Colonic mucosa (tissue), 4 donors: Measurements from ENCODE around the gene SMARCA4. TPM values are rescaled to one million over a fixed set of nuclear protein-coding genes. Genes with fewer than 3 reads are reported as not detected.

Source experiments
- DNase-seq: peaks from one replicate; pipeline ENCODE4 v3.0.0-alpha.2; 2020
- H3K27ac ChIP-seq: fragments of 200-600 bp; one replicate; pipeline ENCODE4 v1.8.0; 2021
- H3K27me3 ChIP-seq: fragments of 200-600 bp; one replicate; pipeline ENCODE4 v1.8.0; 2021
- H3K36me3 ChIP-seq: fragments of 200-600 bp; one replicate; pipeline ENCODE4 v1.8.0; 2021
- H3K4me1 ChIP-seq: fragments of 200-600 bp; one replicate; pipeline ENCODE4 v1.8.0; 2021; ENCODE audit warnings: mild to moderate bottlenecking
- H3K4me3 ChIP-seq: fragments of 200-600 bp; one replicate; pipeline ENCODE4 v1.8.0; 2021
- H3K9ac ChIP-seq, 2 donors: one replicate each; pipeline ENCODE4 v1.7.0; 2013; ENCODE audit warnings: control low read depth in 2 of 2, low read depth in 2 of 2, low read length in 2 of 2
- H3K9me3 ChIP-seq: fragments of 200-600 bp; one replicate; pipeline ENCODE4 v1.8.0; 2021
- intact Hi-C: fragments of 100-400 bp; cut with DNase I; formaldehyde crosslinking; loops from one replicate; pipeline ENCODE4 v1.14.1; 2022
- total RNA-seq, 2 donors: library from RNA; stranded (reverse); fragmentation: NEBNext Ultra II Directional in 1 of 2; extraction: Animal tissue kit (Norgen Biotek cat#: 25700) in 1 of 2; gene quantifications; one replicate each; pipeline ENCODE4 v1.2.1, GENCODE V29; 2021
- TF ChIP-seq, protein P1 (sequence below): fragments of 200-600 bp; IDR thresholded peaks from one replicate; pipeline ENCODE4 v1.8.0; 2022; ENCODE audit warnings: antibody characterized with exemption, mild to moderate bottlenecking
- donor health status: healthy.
- donor health status: DM: no; HTN: no; CAD: no.
- donor health status: DM: no; HTN: no; CAD: no.

Gene SMARCA4
- 100 to 1,000 TPM in 1 of 2 donors, 10 to 100 TPM in 1; 73.8 to 141 TPM for total RNA-seq

DNA sequence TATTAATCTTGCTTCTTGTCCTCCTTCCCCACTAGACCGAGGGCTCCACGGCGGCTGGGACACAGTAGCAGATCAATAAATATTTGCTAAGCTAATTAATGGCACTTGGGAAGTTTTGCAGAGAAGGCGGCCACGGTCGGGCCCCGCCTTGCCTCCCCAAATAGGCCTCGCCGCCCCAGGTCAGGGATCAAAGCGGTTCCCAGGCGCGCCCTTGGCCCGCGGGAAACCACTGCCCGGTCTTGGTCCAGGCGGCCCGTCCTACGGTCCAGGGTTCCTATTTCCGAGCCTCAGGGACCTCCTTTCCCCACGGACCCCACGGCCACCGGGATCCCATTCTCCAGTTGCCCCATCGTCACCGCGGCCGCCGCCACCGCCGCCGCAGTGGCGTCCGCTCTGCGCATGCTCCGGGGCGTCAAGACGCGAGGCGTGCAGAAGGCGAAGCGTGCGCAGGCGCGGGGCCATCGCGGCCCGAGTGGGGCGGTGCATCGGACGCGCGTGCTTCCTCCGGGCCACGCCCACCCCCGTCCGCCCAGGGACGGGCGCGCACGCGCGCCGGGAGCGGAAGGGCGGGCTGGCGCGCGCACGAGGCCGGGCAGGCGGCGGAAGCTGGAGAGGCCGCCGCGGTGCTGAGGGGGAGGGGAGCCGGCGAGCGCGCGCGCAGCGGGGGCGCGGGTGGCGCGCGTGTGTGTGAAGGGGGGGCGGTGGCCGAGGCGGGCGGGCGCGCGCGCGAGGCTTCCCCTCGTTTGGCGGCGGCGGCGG is at the start of gene SMARCA4:
Gene SMARCA4 (plus strand): TSS at position 717 of the 759 bp plus-strand sequence. CDS start 23,122 bp downstream, outside the sequence.
- peak; percentile 97 for DNase-seq
- H3K27ac ChIP-seq = peak within 1 kb of the TSS; percentile 83
- peak within 1 kb of the TSS; percentile 93 for H3K4me3 ChIP-seq
- H3K27me3 ChIP-seq = no peaks in the 10 kb centered on the region
- H3K9ac ChIP-seq = peak within 1 kb of the TSS; percentile 84
- no peaks in the 10 kb centered on the region for H3K36me3 ChIP-seq
- TF ChIP-seq, protein P1, sequence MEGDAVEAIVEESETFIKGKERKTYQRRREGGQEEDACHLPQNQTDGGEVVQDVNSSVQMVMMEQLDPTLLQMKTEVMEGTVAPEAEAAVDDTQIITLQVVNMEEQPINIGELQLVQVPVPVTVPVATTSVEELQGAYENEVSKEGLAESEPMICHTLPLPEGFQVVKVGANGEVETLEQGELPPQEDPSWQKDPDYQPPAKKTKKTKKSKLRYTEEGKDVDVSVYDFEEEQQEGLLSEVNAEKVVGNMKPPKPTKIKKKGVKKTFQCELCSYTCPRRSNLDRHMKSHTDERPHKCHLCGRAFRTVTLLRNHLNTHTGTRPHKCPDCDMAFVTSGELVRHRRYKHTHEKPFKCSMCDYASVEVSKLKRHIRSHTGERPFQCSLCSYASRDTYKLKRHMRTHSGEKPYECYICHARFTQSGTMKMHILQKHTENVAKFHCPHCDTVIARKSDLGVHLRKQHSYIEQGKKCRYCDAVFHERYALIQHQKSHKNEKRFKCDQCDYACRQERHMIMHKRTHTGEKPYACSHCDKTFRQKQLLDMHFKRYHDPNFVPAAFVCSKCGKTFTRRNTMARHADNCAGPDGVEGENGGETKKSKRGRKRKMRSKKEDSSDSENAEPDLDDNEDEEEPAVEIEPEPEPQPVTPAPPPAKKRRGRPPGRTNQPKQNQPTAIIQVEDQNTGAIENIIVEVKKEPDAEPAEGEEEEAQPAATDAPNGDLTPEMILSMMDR = no peak
- H3K9me3 ChIP-seq = no peaks in the 10 kb centered on the region
- intact Hi-C loops = no loop called here
- H3K4me1 ChIP-seq = no peaks in the 10 kb centered on the region

DNA sequence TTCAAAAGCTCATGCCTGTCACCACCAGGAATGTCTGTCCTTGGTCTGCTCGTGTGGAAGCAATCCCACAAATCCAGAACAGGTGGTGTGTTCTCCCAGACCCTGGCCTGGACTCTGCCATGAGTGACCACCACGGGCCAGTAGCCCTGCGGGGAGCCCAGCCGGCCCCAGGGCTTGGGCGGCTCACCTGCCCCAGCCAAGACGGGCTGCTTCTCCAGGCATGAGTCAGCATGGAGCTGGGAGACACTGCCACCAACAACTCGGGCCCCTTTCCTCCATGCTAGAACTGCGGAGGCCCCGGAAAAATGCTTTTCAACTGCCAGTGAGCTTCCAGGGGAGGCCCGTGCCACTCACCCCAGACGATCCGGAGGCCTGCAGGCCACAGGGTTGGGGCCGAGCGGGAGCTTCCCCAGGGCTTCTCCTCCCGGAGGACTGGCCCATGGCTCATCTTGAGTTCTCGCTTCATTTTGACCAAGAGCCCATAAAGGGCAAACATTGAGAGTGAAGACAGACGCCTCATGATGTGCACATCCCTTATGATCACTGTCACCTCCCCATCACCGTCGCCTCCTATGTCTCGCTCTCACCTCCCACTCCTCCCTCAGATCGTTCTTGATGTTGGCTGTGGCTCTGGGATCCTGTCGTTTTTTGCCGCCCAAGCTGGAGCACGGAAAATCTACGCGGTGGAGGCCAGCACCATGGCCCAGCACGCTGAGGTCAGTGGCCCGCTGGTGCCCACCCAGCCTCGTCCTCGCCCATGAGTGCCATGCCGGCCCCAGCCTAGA is 49.1 kb upstream of the SMARCA4 start:
- Histone ChIP-seq H3K36me3 (peaks cover 21% of the 10 kb centered on the region), H3K9me3 (no peaks in the 10 kb centered on the region), H3K27ac (no peak overlapping the region), H3K9ac (no peak overlapping the region), H3K4me1 (no peaks in the 10 kb centered on the region), H3K27me3 (no peaks in the 10 kb centered on the region), H3K4me3 (no peak overlapping the region)
- DNase-seq = no peak
- intact Hi-C loops = no loop called here
- TF ChIP-seq, protein P1 = no peak

DNA sequence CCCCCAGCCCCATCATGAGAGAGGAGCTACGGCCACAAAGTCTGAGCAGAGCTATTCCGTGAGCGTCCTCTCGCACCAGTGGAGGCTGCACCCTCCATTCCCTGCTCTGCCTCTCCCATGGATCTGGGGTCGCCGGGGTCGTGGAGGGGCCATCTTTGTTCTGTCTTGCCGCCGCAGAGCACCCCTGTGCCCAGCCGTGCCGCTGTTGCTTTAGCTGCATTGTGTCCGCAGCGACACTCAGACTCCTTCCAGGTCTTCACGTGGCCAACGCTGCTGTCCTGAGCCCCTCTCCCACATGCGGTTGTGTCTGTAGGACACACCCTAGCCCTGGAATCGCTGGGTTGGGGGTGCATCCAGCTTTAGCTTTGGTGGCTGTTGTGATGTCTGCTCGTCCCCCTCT is 48.2 kb upstream of the SMARCA4 start:
- no peak overlapping the region for H3K27ac ChIP-seq
- H3K36me3 ChIP-seq = peaks cover 21% of the 10 kb centered on the region
- H3K9ac ChIP-seq = no peak overlapping the region
- H3K9me3 ChIP-seq = no peaks in the 10 kb centered on the region
- TF ChIP-seq, protein P1 = no peak
- H3K4me3 ChIP-seq = no peak overlapping the region
- intact Hi-C loops = no loop called here
- no peaks in the 10 kb centered on the region for H3K4me1 ChIP-seq
- DNase-seq = no peak
- H3K27me3 ChIP-seq = no peaks in the 10 kb centered on the region

DNA sequence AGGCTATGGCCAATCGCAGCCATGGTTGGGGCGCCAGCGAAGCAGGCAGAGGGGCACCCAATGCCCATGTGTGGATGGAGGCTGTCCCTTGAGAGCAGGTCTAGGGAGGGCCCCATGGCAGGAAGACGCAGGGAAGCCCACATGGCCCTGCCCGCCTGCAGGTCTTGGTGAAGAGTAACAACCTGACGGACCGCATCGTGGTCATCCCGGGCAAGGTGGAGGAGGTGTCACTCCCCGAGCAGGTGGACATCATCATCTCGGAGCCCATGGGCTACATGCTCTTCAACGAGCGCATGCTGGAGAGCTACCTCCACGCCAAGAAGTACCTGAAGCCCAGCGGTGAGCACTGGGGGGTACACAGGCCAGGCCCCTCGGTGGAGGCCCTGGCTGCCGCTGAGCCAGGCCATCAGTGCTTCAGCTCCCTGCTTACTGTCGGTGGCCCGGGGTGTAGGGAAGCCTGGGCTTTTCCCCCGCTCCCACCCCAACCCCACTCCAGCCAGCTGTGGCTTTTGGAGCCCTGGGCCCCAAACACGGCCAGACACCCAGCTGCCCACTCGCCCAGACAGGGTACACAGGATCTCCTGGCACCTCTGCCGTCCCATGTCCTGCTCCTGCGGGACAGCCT is 47.0 kb upstream of the SMARCA4 start:
- Histone ChIP-seq H3K27ac (no peak overlapping the region), H3K36me3 (peaks cover 12% of the 10 kb centered on the region), H3K9ac (no peak overlapping the region), H3K9me3 (no peaks in the 10 kb centered on the region), H3K4me1 (no peaks in the 10 kb centered on the region), H3K27me3 (no peaks in the 10 kb centered on the region), H3K4me3 (no peak overlapping the region)
- TF ChIP-seq, protein P1 = no peak
- intact Hi-C loops = no loop called here
- DNase-seq = no peak
